Gastroesophageal sphincter (tissue), 4 donors: ENCODE measurements around the gene MCC. TPM values are rescaled to one million over a fixed set of nuclear protein-coding genes. Genes with fewer than 3 reads are reported as not detected.

Experiments used
- ATAC-seq: fragments of 150-250 bp; one replicate; pipeline ENCODE4 v1.9.1; 2016; ENCODE audit warnings: mild to moderate bottlenecking, moderate library complexity
- H3K27ac ChIP-seq, 4 donors: fragments of 200-600 bp; sonication (generic) in 3 of 4; 1 replicate in 3 of 4; 2 replicates in 1 of 4; pipeline ENCODE4 v1.5.1; 2016 to 2019
- H3K27me3 ChIP-seq: fragments of 200-600 bp; sonication (generic); one replicate; pipeline ENCODE4 v1.5.1; 2019
- H3K36me3 ChIP-seq, 2 donors: fragments of 200-600 bp; sonication (generic); one replicate each; pipeline ENCODE4 v1.5.1; 2019; ENCODE audit warnings: control low read depth in 1 of 2
- H3K4me1 ChIP-seq, 3 donors: fragments of 200-600 bp; sonication (generic); 1 replicate in 2 of 3; 2 replicates in 1 of 3; pipeline ENCODE4 v1.5.1; 2016 to 2019; ENCODE audit warnings: control low read depth in 2 of 3
- H3K4me3 ChIP-seq, 2 donors: fragments of 200-600 bp; sonication (generic); one replicate each; pipeline ENCODE4 v1.5.1; 2019; ENCODE audit warnings: mild to moderate bottlenecking in 1 of 2, moderate library complexity in 1 of 2
- H3K9me3 ChIP-seq, 3 donors: fragments of 200-600 bp; sonication (generic); one replicate each; pipeline ENCODE4 v1.5.1; 2017 to 2019; ENCODE audit warnings: control low read depth in 2 of 3
- EP300 ChIP-seq: sonication (generic); formaldehyde crosslinking; IDR thresholded peaks from one replicate; pipeline ENCODE4 v1.6.1; 2017; ENCODE audit warnings: antibody characterized with exemption, mild to moderate bottlenecking
- POLR2A ChIP-seq, 2 donors: fragments of 450-650 bp; IDR thresholded peaks; one replicate each; pipeline ENCODE4 v1.6.1; 2017; ENCODE audit warnings: antibody characterized with exemption in 2 of 2, mild to moderate bottlenecking in 2 of 2, moderate library complexity in 1 of 2
- POLR2AphosphoS5 ChIP-seq: sonication (generic); formaldehyde crosslinking; IDR thresholded peaks from one replicate; pipeline ENCODE4 v1.6.1; 2017; ENCODE audit warnings: antibody characterized with exemption
- WGBS, 2 donors: methylation state at CpG; one replicate each; pipeline ENCODE4 v1.1.5; 2018; ENCODE audit warnings: low coverage in 1 of 2; 5-methylcytosine and 5-hydroxymethylcytosine counted together
- total RNA-seq, 4 donors: library from RNA; depleted of rRNA; stranded (reverse); fragments of >200 nt; gene quantifications; one replicate each; pipeline ENCODE4 v1.1.0, GENCODE V29; 2016
- TF ChIP-seq, protein P1 (sequence below), 4 experiments: fragments of 200-600 bp in 2 of 4; fragments of 450-650 bp in 2 of 4; sonication (generic) in 1 of 4; IDR thresholded peaks; one replicate each; pipeline ENCODE4 v1.5.1; 2017 to 2019; ENCODE audit warnings: antibody characterized with exemption in 4 of 4, mild to moderate bottlenecking in 2 of 4, moderate library complexity in 2 of 4

The MCC gene
- total RNA-seq, 4 donors from 2014 or later = 20.5 to 28.7 (median 23.5) TPM

GRCh38 chr5:113266227-113266912 lies 221.9 kb downstream of the MCC start:
- H3K4me1 ChIP-seq = peaks cover 2 to 36% (median 5%) of the 10 kb centered on the region in 3 donors
- no peaks in the 10 kb centered on the region for H3K36me3 ChIP-seq
- 80% methylated on average over 1 to 3 of the region's 4 CpGs for WGBS, 2 donors
- no peak overlapping the region for H3K27ac ChIP-seq
- TF ChIP-seq, protein P1, sequence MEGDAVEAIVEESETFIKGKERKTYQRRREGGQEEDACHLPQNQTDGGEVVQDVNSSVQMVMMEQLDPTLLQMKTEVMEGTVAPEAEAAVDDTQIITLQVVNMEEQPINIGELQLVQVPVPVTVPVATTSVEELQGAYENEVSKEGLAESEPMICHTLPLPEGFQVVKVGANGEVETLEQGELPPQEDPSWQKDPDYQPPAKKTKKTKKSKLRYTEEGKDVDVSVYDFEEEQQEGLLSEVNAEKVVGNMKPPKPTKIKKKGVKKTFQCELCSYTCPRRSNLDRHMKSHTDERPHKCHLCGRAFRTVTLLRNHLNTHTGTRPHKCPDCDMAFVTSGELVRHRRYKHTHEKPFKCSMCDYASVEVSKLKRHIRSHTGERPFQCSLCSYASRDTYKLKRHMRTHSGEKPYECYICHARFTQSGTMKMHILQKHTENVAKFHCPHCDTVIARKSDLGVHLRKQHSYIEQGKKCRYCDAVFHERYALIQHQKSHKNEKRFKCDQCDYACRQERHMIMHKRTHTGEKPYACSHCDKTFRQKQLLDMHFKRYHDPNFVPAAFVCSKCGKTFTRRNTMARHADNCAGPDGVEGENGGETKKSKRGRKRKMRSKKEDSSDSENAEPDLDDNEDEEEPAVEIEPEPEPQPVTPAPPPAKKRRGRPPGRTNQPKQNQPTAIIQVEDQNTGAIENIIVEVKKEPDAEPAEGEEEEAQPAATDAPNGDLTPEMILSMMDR (IDR thresholded peaks at IDR 0.05) = no peak
- TF ChIP-seq EP300 (no peak), POLR2AphosphoS5 (no peak), POLR2A (IDR thresholded peaks at IDR 0.05) (no peak)
- no peak overlapping the region for H3K4me3 ChIP-seq
- H3K27me3 ChIP-seq = no peaks in the 10 kb centered on the region
- no peaks in the 10 kb centered on the region for H3K9me3 ChIP-seq
- no peak for ATAC-seq

DNA sequence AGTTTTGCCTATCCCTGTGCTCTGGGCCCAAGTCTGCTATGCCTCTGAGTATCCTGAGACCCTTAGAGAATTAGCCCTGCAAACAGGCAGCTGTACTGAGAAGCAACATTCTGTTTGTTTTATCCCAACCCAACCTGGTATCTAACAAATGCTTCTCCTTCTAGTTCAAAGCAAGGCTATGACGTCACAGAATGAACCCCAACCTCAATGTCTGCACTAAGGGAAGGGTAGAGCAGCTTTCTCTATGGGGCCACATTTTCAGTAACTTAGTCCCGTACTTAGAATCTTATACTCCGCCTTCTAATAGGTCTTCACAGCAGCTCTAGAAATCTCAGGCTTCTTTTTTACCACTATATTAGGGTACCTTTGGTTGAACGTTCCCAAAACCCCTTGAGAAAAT lies 223.1 kb downstream of the MCC start:
- Histone ChIP-seq H3K27ac (no peak overlapping the region), H3K27me3 (no peaks in the 10 kb centered on the region), H3K9me3 (no peaks in the 10 kb centered on the region), H3K36me3 (no peaks in the 10 kb centered on the region), H3K4me1 (peaks cover 2 to 32% (median 5%) of the 10 kb centered on the region in 3 donors), H3K4me3 (no peak overlapping the region)
- no peak for ATAC-seq
- TF ChIP-seq POLR2AphosphoS5 (no peak), EP300 (no peak), POLR2A (IDR thresholded peaks at IDR 0.05) (no peak)
- TF ChIP-seq, protein P1 (IDR thresholded peaks at IDR 0.05) = no peak
- WGBS, 2 donors = 81 to 95% methylated on average over 3 to 4 of the region's 4 CpGs

DNA sequence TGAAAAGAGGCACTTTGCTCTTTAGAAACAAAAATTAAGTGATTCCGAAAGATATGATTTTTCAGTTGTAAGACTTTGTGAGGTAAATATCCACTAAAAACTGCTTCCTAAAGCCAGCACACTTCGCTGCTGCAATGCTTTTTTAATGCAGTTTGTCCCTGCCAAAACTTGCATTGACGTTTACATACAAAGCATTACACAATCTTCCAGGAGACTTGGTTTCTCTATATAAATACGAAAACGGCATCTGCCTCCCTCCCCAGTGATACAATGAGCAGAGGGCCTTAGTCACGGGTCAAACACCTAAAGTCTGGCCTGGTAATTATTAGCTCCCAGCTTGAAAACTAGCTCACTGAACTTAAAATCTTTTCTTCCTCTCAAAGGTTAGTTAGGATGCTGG lies 224.2 kb downstream of the MCC start:
- Histone ChIP-seq H3K4me3 (no peak overlapping the region), H3K27me3 (no peaks in the 10 kb centered on the region), H3K4me1 (peaks cover 2 to 21% (median 5%) of the 10 kb centered on the region in 3 donors), H3K36me3 (no peaks in the 10 kb centered on the region), H3K27ac (peak overlapping the region in 2 of 4 donors; percentile 8 to 16), H3K9me3 (no peaks in the 10 kb centered on the region)
- ATAC-seq = no peak
- no peak for TF ChIP-seq POLR2A (IDR thresholded peaks at IDR 0.05)
- TF ChIP-seq EP300 = no peak
- TF ChIP-seq, protein P1 (IDR thresholded peaks at IDR 0.05) = no peak
- TF ChIP-seq POLR2AphosphoS5 = no peak
- 43 to 51% methylated on average over 6 of the region's 6 CpGs for WGBS, 2 donors

DNA sequence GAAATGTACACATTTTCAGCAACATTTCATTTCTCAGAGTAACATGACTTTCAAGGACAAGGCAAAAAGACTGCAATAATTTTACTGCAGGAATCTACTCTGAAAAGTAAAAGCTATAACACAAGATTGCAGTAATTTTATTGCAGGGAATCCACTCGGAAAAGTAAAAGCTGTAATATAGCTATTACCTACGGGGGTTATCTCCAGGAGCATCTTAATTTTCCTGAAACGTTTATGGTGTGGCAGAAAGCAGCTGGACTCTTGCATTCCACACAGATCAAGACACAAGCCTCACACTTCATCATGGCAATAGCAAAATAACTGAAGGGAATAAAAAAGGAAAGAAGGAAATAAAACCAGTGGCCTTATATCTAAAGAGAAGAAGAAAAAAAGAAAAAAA lies 224.7 kb downstream of the MCC start:
- TF ChIP-seq POLR2AphosphoS5 (no peak), POLR2A (IDR thresholded peaks at IDR 0.05) (no peak), EP300 (no peak)
- TF ChIP-seq, protein P1 (IDR thresholded peaks at IDR 0.05) = no peak
- ATAC-seq = no peak
- 35 to 50% methylated on average over 3 of the region's 3 CpGs for WGBS, 2 donors
- Histone ChIP-seq H3K27ac (no peak overlapping the region), H3K9me3 (no peaks in the 10 kb centered on the region), H3K36me3 (no peaks in the 10 kb centered on the region), H3K4me1 (peaks cover 2 to 18% (median 5%) of the 10 kb centered on the region in 3 donors), H3K4me3 (no peak overlapping the region), H3K27me3 (no peaks in the 10 kb centered on the region)

GRCh38 chr5:113262674-113263073 lies 225.6 kb downstream of the MCC start:
- no peak for ATAC-seq
- H3K36me3 ChIP-seq = no peaks in the 10 kb centered on the region
- H3K4me3 ChIP-seq = no peak overlapping the region
- no peak overlapping the region for H3K27ac ChIP-seq
- H3K27me3 ChIP-seq = no peaks in the 10 kb centered on the region
- no peaks in the 10 kb centered on the region for H3K9me3 ChIP-seq
- 90 to 95% methylated on average over 3 of the region's 3 CpGs for WGBS, 2 donors
- TF ChIP-seq POLR2AphosphoS5 (no peak), POLR2A (IDR thresholded peaks at IDR 0.05) (no peak), EP300 (no peak)
- TF ChIP-seq, protein P1 (IDR thresholded peaks at IDR 0.05) = no peak
- peaks cover 2 to 18% (median 5%) of the 10 kb centered on the region in 3 donors for H3K4me1 ChIP-seq
